Neural progenitor cell (in vitro differentiated cells): ENCODE results near the gene FZD10. TPM values are rescaled to one million over a fixed set of nuclear protein-coding genes. Genes with fewer than 3 reads are reported as not detected.

Source experiments
- DNase-seq: peaks from one replicate; pipeline ENCODE4 v3.0.0-alpha.2; 2016; ENCODE audit warnings: low spot score
- H2AFZ ChIP-seq: fragments of 200-600 bp; sonication (generic); replicated peaks from 2 replicates; pipeline ENCODE4 v1.6.1; 2016; ENCODE audit warnings: antibody characterized with exemption
- H3F3A ChIP-seq: fragments of 200-600 bp; sonication (generic); 2 replicates; pipeline ENCODE4 v1.6.1; 2016; ENCODE audit warnings: antibody characterized with exemption, low read depth
- H3K27ac ChIP-seq: fragments of 200-600 bp; sonication (generic); 2 replicates; pipeline ENCODE4 v1.5.1; 2016; ENCODE audit warnings: mild to moderate bottlenecking
- H3K27me3 ChIP-seq: fragments of 200-600 bp; sonication (generic); 2 replicates; pipeline ENCODE4 v1.6.1; 2016; ENCODE audit warnings: mild to moderate bottlenecking, moderate library complexity
- H3K36me3 ChIP-seq: fragments of 200-600 bp; sonication (generic); 2 replicates; pipeline ENCODE4 v1.5.1; 2016
- H3K4me1 ChIP-seq: fragments of 200-600 bp; sonication (generic); 2 replicates; pipeline ENCODE4 v1.6.1; 2016; ENCODE audit warnings: mixed run types
- H3K4me2 ChIP-seq: fragments of 200-600 bp; sonication (generic); 2 replicates; pipeline ENCODE4 v1.6.1; 2016
- H3K4me3 ChIP-seq: fragments of 200-600 bp; sonication (generic); 2 replicates; pipeline ENCODE4 v1.5.1; 2016
- H3K79me2 ChIP-seq: fragments of 200-600 bp; sonication (generic); 2 replicates; pipeline ENCODE4 v1.6.1; 2016; ENCODE audit warnings: low read depth
- H3K9ac ChIP-seq: fragments of 200-600 bp; sonication (generic); 2 replicates; pipeline ENCODE4 v1.6.1; 2016
- H3K9me3 ChIP-seq: fragments of 200-600 bp; sonication (generic); 2 replicates; pipeline ENCODE4 v1.5.1; 2016; ENCODE audit warnings: low read depth
- H4K20me1 ChIP-seq: fragments of 200-600 bp; sonication (generic); 2 replicates; pipeline ENCODE4 v1.6.1; 2016; ENCODE audit warnings: low read depth
- H3K27ac Mint-ChIP-seq: 3 replicates; pipeline ENCODE4 v1.8.0; 2021; ENCODE audit warnings: mixed read lengths
- H3K27me3 Mint-ChIP-seq: 2 replicates; pipeline ENCODE4 v1.8.0; 2022; ENCODE audit warnings: low read depth, mild to moderate bottlenecking, inconsistent platforms, moderate library complexity, mixed read lengths; ENCODE audit not compliant: insufficient read depth
- H3K36me3 Mint-ChIP-seq: 3 replicates; pipeline ENCODE4 v1.8.0; 2021; ENCODE audit warnings: mixed read lengths
- H3K4me1 Mint-ChIP-seq: 3 replicates; pipeline ENCODE4 v1.8.0; 2021; ENCODE audit warnings: mixed read lengths
- H3K4me3 Mint-ChIP-seq: 3 replicates; pipeline ENCODE4 v1.8.0; 2021; ENCODE audit warnings: mild to moderate bottlenecking, moderate library complexity, mixed read lengths
- H3K9me3 Mint-ChIP-seq: 3 replicates; pipeline ENCODE4 v1.8.0; 2020; ENCODE audit warnings: mixed read lengths
- CTCF ChIP-seq: fragments of 200-600 bp; sonication (generic); IDR thresholded peaks from 2 replicates; pipeline ENCODE4 v1.5.1; 2017; ENCODE audit warnings: antibody characterized with exemption, mild to moderate bottlenecking
- EZH2 ChIP-seq: fragments of 200-600 bp; sonication (generic); IDR thresholded peaks from 2 replicates; pipeline ENCODE4 v1.6.1; 2017; ENCODE audit warnings: antibody characterized with exemption, mild to moderate bottlenecking, moderate library complexity
- EZH2phosphoT487 ChIP-seq: fragments of 200-600 bp; sonication (generic); IDR thresholded peaks from 2 replicates; pipeline ENCODE4 v1.6.1; 2017; ENCODE audit warnings: antibody characterized with exemption
- total RNA-seq: library from RNA; depleted of rRNA; stranded (reverse); fragments of >200 nt; gene quantifications from 2 replicates; pipeline ENCODE4 v1.2.3, GENCODE V29; 2015; ENCODE audit warnings: low replicate concordance

Gene FZD10
- total RNA-seq, 1 donor from 2014 or later: 0.11 TPM

- peak; percentile 31 for DNase-seq
- peaks cover 29% of the 10 kb centered on the region for H3K4me1 ChIP-seq
- no peak overlapping the region for H3K27ac ChIP-seq
- no peak overlapping the region for H3K4me3 ChIP-seq
- no peak overlapping the region for H3K9ac ChIP-seq
- peaks cover 44% of the 10 kb centered on the region for H3K27me3 Mint-ChIP-seq
- H3K9me3 ChIP-seq: no peaks in the 10 kb centered on the region
- no peaks in the 10 kb centered on the region for H3K36me3 ChIP-seq
- H3F3A ChIP-seq: peaks cover 35% of the 10 kb centered on the region
- H3K9me3 Mint-ChIP-seq: peaks cover 4% of the 10 kb centered on the region
- peaks cover 25% of the 10 kb centered on the region for H3K36me3 Mint-ChIP-seq
- peaks cover 83% of the 10 kb centered on the region for H4K20me1 ChIP-seq
- H3K27me3 ChIP-seq: peaks cover 100% of the 10 kb centered on the region
- H3K79me2 ChIP-seq: no peaks in the 10 kb centered on the region
- peak overlapping the region; percentile 82 for H3K4me2 ChIP-seq
- peak; percentile 99 for TF ChIP-seq EZH2phosphoT487
- TF ChIP-seq CTCF: no peak
- TF ChIP-seq EZH2: peak; percentile 100
- H3K4me3 Mint-ChIP-seq: peak overlapping the region; percentile 99
- peak overlapping the region; percentile 82 for H3K27ac Mint-ChIP-seq
- H3K4me1 Mint-ChIP-seq: peaks cover 47% of the 10 kb centered on the region
- H2AFZ ChIP-seq: no peak overlapping the region
Measured at GRCh38 chr12:130163461-130164215, 1.4 kb downstream of the FZD10 start.

GRCh38 chr12:130164216-130164542, 1.9 kb downstream of the FZD10 start:
- TF ChIP-seq EZH2phosphoT487: no peak
- TF ChIP-seq EZH2: no peak
- Histone ChIP-seq H3K27ac (no peak overlapping the region), H2AFZ (no peak overlapping the region), H3K4me3 (no peak overlapping the region), H3F3A (peaks cover 31% of the 10 kb centered on the region), H3K36me3 (no peaks in the 10 kb centered on the region), H3K4me2 (peak overlapping the region; percentile 82), H4K20me1 (peaks cover 78% of the 10 kb centered on the region), H3K4me1 (peaks cover 29% of the 10 kb centered on the region), H3K9ac (no peak overlapping the region), H3K79me2 (no peaks in the 10 kb centered on the region), H3K27me3 (peaks cover 100% of the 10 kb centered on the region), H3K9me3 (no peaks in the 10 kb centered on the region)
- H3K4me1 Mint-ChIP-seq: peaks cover 52% of the 10 kb centered on the region
- peaks cover 25% of the 10 kb centered on the region for H3K36me3 Mint-ChIP-seq
- no peak overlapping the region for H3K27ac Mint-ChIP-seq
- H3K27me3 Mint-ChIP-seq: peaks cover 48% of the 10 kb centered on the region
- peak overlapping the region; percentile 99 for H3K4me3 Mint-ChIP-seq
- DNase-seq: no peak
- peaks cover 4% of the 10 kb centered on the region for H3K9me3 Mint-ChIP-seq

DNA sequence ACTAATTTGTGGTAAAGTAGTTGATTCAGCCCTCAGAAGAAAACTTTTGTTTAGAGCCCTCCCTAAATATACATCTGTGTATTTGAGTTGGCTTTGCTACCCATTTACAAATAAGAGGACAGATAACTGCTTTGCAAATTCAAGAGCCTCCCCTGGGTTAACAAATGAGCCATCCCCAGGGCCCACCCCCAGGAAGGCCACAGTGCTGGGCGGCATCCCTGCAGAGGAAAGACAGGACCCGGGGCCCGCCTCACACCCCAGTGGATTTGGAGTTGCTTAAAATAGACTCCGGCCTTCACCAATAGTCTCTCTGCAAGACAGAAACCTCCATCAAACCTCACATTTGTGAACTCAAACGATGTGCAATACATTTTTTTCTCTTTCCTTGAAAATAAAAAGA, 2.7 kb downstream of the FZD10 start:
- no peaks in the 10 kb centered on the region for H3K79me2 ChIP-seq
- Mint-ChIP-seq H3K9me3 (peaks cover 4% of the 10 kb centered on the region), H3K27me3 (peaks cover 51% of the 10 kb centered on the region), H3K36me3 (peaks cover 25% of the 10 kb centered on the region), H3K4me3 (peak overlapping the region; percentile 99), H3K4me1 (peaks cover 57% of the 10 kb centered on the region), H3K27ac (no peak overlapping the region)
- H3K9ac ChIP-seq: no peak overlapping the region
- peaks cover 29% of the 10 kb centered on the region for H3K4me1 ChIP-seq
- H3K9me3 ChIP-seq: no peaks in the 10 kb centered on the region
- H3K36me3 ChIP-seq: no peaks in the 10 kb centered on the region
- H2AFZ ChIP-seq: no peak overlapping the region
- peaks cover 70% of the 10 kb centered on the region for H4K20me1 ChIP-seq
- H3K27me3 ChIP-seq: peaks cover 100% of the 10 kb centered on the region
- no peak for TF ChIP-seq CTCF
- no peak for TF ChIP-seq EZH2phosphoT487
- TF ChIP-seq EZH2: no peak
- H3K4me2 ChIP-seq: no peak overlapping the region
- peak; percentile 58 for DNase-seq
- no peak overlapping the region for H3K4me3 ChIP-seq
- H3F3A ChIP-seq: peaks cover 27% of the 10 kb centered on the region
- no peak overlapping the region for H3K27ac ChIP-seq

GRCh38 chr12:130166306-130166705, 4.0 kb downstream of the FZD10 start:
- Histone ChIP-seq H3K79me2 (no peaks in the 10 kb centered on the region), H3K27me3 (peaks cover 100% of the 10 kb centered on the region), H3K9ac (no peak overlapping the region), H4K20me1 (peaks cover 56% of the 10 kb centered on the region), H2AFZ (no peak overlapping the region), H3K36me3 (no peaks in the 10 kb centered on the region), H3K4me1 (peaks cover 21% of the 10 kb centered on the region), H3K9me3 (no peaks in the 10 kb centered on the region), H3K4me2 (no peak overlapping the region), H3F3A (peaks cover 25% of the 10 kb centered on the region), H3K27ac (no peak overlapping the region), H3K4me3 (no peak overlapping the region)
- Mint-ChIP-seq H3K27me3 (peaks cover 47% of the 10 kb centered on the region), H3K36me3 (peaks cover 25% of the 10 kb centered on the region), H3K9me3 (peaks cover 4% of the 10 kb centered on the region), H3K4me3 (peak overlapping the region; percentile 99), H3K4me1 (peaks cover 67% of the 10 kb centered on the region), H3K27ac (no peak overlapping the region)
- TF ChIP-seq EZH2 (no peak), EZH2phosphoT487 (no peak), CTCF (no peak)
- DNase-seq: no peak
